HG03378 (cell line): Measurements from ENCODE around the gene RANGRF.

Source experiments
- ATAC-seq: cut with Tn5 transposase; IDR thresholded peaks from one replicate; pipeline ENCODE4 v1.9.1; 2021; ENCODE audit warnings: mild to moderate bottlenecking, moderate library complexity; ENCODE audit not compliant: unreplicated experiment

Gene RANGRF

DNA sequence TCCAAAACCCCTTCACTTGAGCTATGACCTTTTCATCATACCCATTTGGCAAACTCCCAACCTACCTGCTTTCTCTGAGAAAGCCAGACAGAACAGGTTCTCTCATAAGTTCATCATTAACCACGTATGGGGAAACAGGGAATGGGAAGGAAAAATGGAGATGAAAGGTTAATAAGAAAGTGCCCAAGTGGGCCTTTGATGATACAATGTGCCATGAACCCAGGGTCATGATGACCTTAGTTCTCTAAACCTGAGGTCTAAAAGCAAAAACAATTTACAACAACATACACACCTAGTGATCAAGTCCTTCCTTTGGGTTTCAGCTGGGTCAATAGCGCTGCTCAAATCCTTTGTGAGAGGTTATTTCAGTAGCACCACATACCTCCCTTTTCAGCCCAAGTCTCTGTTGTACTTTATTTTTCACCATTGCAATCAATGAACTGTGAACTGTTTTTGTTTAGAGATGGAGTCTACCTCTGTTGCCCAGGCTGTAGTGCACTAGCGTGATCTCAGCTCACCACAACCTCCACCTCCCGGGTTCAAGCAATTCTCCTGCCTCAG, 14.5 kb upstream of the RANGRF start:
- no peak for ATAC-seq

GRCh38 chr17:8274816-8275215, 13.7 kb upstream of the RANGRF start:
- no peak for ATAC-seq

- ATAC-seq, result no peak
Measured at GRCh38 chr17:8275421-8276290, 12.8 kb upstream of the RANGRF start.

GRCh38 chr17:8277317-8277716, 11.2 kb upstream of the RANGRF start:
- ATAC-seq, result no peak

- ATAC-seq, result no peak
Measured at GRCh38 chr17:8282345-8282744, 6.1 kb upstream of the RANGRF start.

- ATAC-seq, result no peak
Measured at GRCh38 chr17:8283356-8283755, 5.1 kb upstream of the RANGRF start.

- ATAC-seq, result no peak
Measured at GRCh38 chr17:8284126-8284525, 4.3 kb upstream of the RANGRF start.

DNA sequence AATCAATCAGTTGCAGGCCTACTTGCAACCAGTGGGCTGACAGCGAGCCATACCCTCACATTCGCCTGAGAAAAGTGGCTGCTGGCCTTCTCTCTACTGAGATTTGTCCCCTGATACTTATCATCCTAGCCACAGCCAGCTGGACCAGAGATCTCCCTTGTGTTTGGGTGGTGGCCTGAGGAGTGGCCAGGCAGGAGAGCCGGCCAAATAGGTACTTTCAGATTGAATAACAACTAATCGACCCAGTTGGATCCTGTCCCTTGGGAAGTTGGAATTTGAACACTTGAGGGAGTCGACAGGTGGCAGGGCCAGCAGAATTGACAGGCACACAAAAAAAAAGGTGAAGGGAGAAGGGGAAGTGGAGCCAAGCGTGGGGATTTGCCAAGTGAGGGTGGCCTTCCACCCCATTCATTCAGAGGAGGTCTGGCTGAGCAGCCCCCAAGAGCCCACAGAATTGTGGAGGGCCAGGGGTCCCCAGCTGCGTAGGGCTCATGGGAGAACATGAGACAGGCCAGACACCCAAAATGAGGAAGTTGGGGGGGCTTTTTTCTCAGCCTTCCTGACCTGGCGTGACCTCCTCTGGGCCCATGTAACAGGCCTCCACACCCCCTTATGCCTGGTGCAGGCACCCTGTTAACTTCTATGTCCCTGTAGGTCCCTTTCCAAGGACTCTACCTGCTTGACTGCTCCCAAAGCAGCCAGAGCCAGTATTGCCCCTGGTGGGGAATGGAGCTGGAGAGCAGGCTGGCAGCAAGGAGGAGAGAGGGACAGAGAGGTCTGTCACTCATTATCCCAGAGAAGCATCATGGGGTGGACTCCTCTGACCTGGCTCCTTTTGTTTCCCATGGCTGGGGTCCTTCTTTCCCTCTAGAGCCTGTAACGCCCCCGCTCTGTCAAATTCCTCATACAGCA, 2.9 kb upstream of the RANGRF start:
- no peak for ATAC-seq

- no peak for ATAC-seq
Measured at GRCh38 chr17:8287651-8288335, 677 bp upstream of the RANGRF start.

- no peak for ATAC-seq
Measured at GRCh38 chr17:8289103-8289397, 580 bp downstream of the RANGRF start.

GRCh38 chr17:8290043-8290442, 1.6 kb downstream of the RANGRF start:
- no peak for ATAC-seq

DNA sequence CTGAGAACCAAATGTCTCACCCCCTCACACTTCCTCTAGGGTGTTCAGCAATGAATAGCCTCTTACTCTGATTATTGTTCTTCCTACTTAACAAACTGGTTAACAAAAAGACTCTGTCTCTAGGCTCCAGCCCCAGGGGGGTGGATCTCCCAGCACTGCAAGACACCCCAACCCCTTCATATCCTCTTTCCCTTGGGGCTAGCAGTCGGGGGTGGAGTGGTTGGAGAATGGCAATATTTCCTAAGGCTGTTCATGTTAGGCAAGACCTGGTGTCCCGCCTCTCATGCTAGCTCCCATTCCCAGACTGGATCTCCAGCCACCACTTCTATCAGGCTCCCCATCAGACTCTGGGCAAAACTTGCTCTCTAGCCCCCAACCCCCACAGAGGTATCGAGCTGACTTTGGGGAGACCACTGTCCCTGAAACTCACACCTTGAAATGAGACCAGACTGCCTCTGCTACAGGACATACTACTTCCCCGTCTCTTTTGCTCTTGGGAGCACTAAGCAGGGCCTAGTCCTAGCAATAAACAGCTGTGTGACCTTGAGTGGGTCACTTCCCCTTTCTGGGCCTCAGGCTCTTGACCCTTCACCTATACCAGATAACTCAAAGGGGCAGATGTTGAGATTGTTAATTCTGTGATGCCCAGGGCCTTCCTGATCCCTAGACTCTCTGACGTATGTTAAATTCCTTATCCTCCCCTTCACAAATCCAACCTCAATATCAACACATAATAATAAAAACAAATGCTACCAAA, 4.3 kb downstream of the RANGRF start:
- no peak for ATAC-seq

DNA sequence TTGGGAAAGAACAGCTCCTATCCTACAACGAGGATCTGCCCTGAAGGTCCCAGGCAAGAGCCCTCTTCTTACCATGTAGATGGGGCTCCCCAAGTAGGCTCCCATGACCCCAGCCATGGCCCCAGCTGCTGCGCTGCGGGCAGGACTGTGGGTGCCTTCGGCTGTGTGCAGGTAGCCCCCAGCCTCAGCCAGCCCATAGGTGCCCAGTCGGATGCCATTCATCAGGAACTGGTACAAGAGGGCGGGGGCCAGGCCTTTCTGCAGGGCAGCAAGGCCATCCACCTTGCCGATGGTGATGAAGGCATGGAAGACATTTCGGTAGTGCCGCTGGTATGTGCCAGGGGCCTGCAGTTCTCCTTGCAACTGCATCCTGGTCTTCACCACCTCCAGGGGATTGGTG, 5.9 kb downstream of the RANGRF start:
- no peak for ATAC-seq

- no peak for ATAC-seq
Measured at GRCh38 chr17:8294814-8295316, 6.4 kb downstream of the RANGRF start.

- no peak for ATAC-seq
Measured at GRCh38 chr17:8300226-8300625, 11.8 kb downstream of the RANGRF start.

GRCh38 chr17:8300627-8301242, 12.3 kb downstream of the RANGRF start:
- peak; percentile 62 for ATAC-seq

GRCh38 chr17:8310601-8311123, 22.2 kb downstream of the RANGRF start:
- ATAC-seq, result no peak

- no peak for ATAC-seq
Measured at GRCh38 chr17:8311131-8311790, 22.8 kb downstream of the RANGRF start.

GRCh38 chr17:8312251-8312650, 23.8 kb downstream of the RANGRF start:
- no peak for ATAC-seq
